Upper lobe of left lung (tissue), 4 donors: ENCODE data around the gene MCTP2.

ENCODE experiments used
- CTCF ChIP-seq, 6 experiments: fragments of 450-650 bp in 4 of 6; fragments of 200-600 bp in 2 of 6; sonication (generic) in 2 of 6; IDR thresholded peaks; one replicate each; pipeline ENCODE4 v1.5.1; 2016 to 2019; ENCODE audit warnings: antibody characterized with exemption in 6 of 6
- EP300 ChIP-seq, 4 donors: sonication (generic); formaldehyde crosslinking; IDR thresholded peaks; one replicate each; pipeline ENCODE4 v1.5.1; 2017; ENCODE audit warnings: antibody characterized with exemption in 4 of 4, control low read depth in 2 of 4
- POLR2A ChIP-seq, 4 donors: fragments of 450-650 bp; IDR thresholded peaks; one replicate each; pipeline ENCODE4 v1.5.1; 2016 to 2017; ENCODE audit warnings: antibody characterized with exemption in 4 of 4, mild to moderate bottlenecking in 2 of 4

DNA sequence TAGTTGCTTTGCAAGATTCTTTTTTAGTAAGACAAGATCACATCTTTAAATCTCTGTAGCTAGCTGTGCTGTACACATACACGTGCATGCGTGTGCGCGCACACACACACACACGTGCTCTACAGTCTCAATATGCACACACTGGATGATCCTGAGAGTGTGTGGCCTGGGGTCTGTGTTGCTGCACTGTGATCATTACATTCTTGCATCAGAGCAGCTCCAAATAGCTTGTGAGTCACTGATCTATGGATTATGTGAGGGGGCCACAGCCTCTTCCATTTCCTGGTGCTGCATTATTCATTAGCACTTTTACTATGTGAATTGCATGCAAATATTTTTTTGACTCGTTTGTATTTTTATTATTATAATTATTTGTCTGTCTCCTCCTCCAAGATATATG lies 34.6 kb downstream of the MCTP2 start:
- TF ChIP-seq CTCF (IDR thresholded peaks at IDR 0.05) = no peak
- TF ChIP-seq POLR2A (IDR thresholded peaks at IDR 0.05) = no peak
- TF ChIP-seq EP300 (IDR thresholded peaks at IDR 0.05) = no peak
